Mesenchymal stem cell (in vitro differentiated cells and primary cell): ENCODE data around the gene MYO19.

Experiments used
- DNase-seq: peaks from one replicate; pipeline ENCODE4 v3.0.0-alpha.2; 2013
- H2AFZ ChIP-seq: one replicate; pipeline ENCODE4 v1.6.1; 2013; ENCODE audit warnings: low read depth, mild to moderate bottlenecking, control low read depth, inconsistent platforms, low read length, moderate library complexity
- H2AK5ac ChIP-seq: 2 replicates; pipeline ENCODE4 v1.6.1; 2013; ENCODE audit warnings: low read length, moderate library complexity, mild to moderate bottlenecking, inconsistent platforms; ENCODE audit not compliant: severe bottlenecking
- H2BK120ac ChIP-seq: one replicate; pipeline ENCODE4 v1.6.1; 2013; ENCODE audit warnings: low read depth, mild to moderate bottlenecking, inconsistent platforms, low read length, moderate library complexity
- H2BK12ac ChIP-seq, 2 experiments: one replicate each; pipeline ENCODE4 v1.6.1; 2013; ENCODE audit warnings: inconsistent platforms in 2 of 2, low read length in 2 of 2, mild to moderate bottlenecking in 2 of 2, moderate library complexity in 2 of 2, control low read depth in 1 of 2
- H2BK15ac ChIP-seq: one replicate; pipeline ENCODE4 v1.6.1; 2013; ENCODE audit warnings: mild to moderate bottlenecking, low read depth, inconsistent platforms; ENCODE audit not compliant: poor library complexity, severe bottlenecking
- H2BK5ac ChIP-seq: 2 replicates; pipeline ENCODE4 v1.6.1; 2013; ENCODE audit warnings: low read depth, mild to moderate bottlenecking, low read length, control low read depth, inconsistent platforms; ENCODE audit not compliant: poor library complexity, severe bottlenecking
- H3K14ac ChIP-seq, 2 experiments: one replicate each; pipeline ENCODE4 v1.6.1; 2013; ENCODE audit warnings: inconsistent platforms in 2 of 2, low read length in 2 of 2, control low read depth in 1 of 2, mild to moderate bottlenecking in 1 of 2, moderate library complexity in 1 of 2
- H3K18ac ChIP-seq, 2 experiments: one replicate each; pipeline ENCODE4 v1.6.1; 2013; ENCODE audit warnings: inconsistent platforms in 2 of 2, low read length in 2 of 2, control low read depth in 1 of 2, low read depth in 1 of 2, mild to moderate bottlenecking in 1 of 2
- H3K23ac ChIP-seq, 2 experiments: one replicate each; pipeline ENCODE4 v1.6.1; 2013; ENCODE audit warnings: inconsistent platforms in 2 of 2, low read length in 2 of 2, mild to moderate bottlenecking in 2 of 2, moderate library complexity in 2 of 2, control low read depth in 1 of 2
- H3K27ac ChIP-seq: 2 replicates; pipeline ENCODE4 v1.5.1; 2013; ENCODE audit warnings: mild to moderate bottlenecking, moderate library complexity, low read length, control low read depth, inconsistent platforms; ENCODE audit not compliant: poor library complexity, severe bottlenecking
- H3K27me3 ChIP-seq, 2 experiments: 2 replicates each; pipeline versions ENCODE4 v1.6.1 to v1.7.0; 2013; ENCODE audit warnings: low read length in 2 of 2, mild to moderate bottlenecking in 2 of 2, moderate library complexity in 2 of 2, control low read depth in 1 of 2, inconsistent platforms in 1 of 2; ENCODE audit not compliant: control insufficient read depth in 1 of 2, insufficient read depth in 1 of 2
- H3K36me3 ChIP-seq, 2 experiments: 2 replicates each; pipeline versions ENCODE4 v1.6.1 to v1.7.0; 2013; ENCODE audit warnings: low read length in 2 of 2, control low read depth in 1 of 2, inconsistent platforms in 1 of 2, low read depth in 1 of 2, mild to moderate bottlenecking in 1 of 2; ENCODE audit not compliant: insufficient read depth in 2 of 2, control insufficient read depth in 1 of 2
- H3K4ac ChIP-seq, 2 experiments: one replicate each; pipeline ENCODE4 v1.6.1; 2013; ENCODE audit warnings: inconsistent platforms in 2 of 2, low read length in 2 of 2, mild to moderate bottlenecking in 2 of 2, moderate library complexity in 2 of 2, control low read depth in 1 of 2, low read depth in 1 of 2
- H3K4me1 ChIP-seq: 2 replicates; pipeline ENCODE4 v1.6.1; 2013; ENCODE audit warnings: low read depth, low read length, control low read depth; ENCODE audit not compliant: control insufficient read depth, insufficient read depth
- H3K4me2 ChIP-seq: 2 replicates; pipeline ENCODE4 v1.6.1; 2013; ENCODE audit warnings: low read length, mild to moderate bottlenecking, inconsistent platforms; ENCODE audit not compliant: poor library complexity, severe bottlenecking
- H3K4me3 ChIP-seq, 2 experiments: 2 replicates each; pipeline versions ENCODE4 v1.5.1 to v1.7.0; 2013; ENCODE audit warnings: low read length in 2 of 2, mild to moderate bottlenecking in 2 of 2, control low read depth in 1 of 2, low read depth in 1 of 2; ENCODE audit not compliant: insufficient read depth in 1 of 2
- H3K79me1 ChIP-seq: replicated peaks from 2 replicates; pipeline ENCODE4 v1.6.1; 2013; ENCODE audit warnings: mild to moderate bottlenecking, control low read depth, low read length, inconsistent platforms; ENCODE audit not compliant: poor library complexity, severe bottlenecking
- H3K9ac ChIP-seq: 2 replicates; pipeline ENCODE4 v1.7.0; 2013; ENCODE audit warnings: mild to moderate bottlenecking, low read length, moderate library complexity
- H3K9me3 ChIP-seq: 2 replicates; pipeline ENCODE4 v1.7.0; 2013; ENCODE audit warnings: mild to moderate bottlenecking, low read length; ENCODE audit not compliant: control insufficient read depth
- H4K8ac ChIP-seq: one replicate; pipeline ENCODE4 v1.6.1; 2013; ENCODE audit warnings: inconsistent platforms, mild to moderate bottlenecking, low read length, moderate library complexity
- H4K91ac ChIP-seq: one replicate; pipeline ENCODE4 v1.6.1; 2013; ENCODE audit warnings: mild to moderate bottlenecking, low read length, inconsistent platforms
- WGBS: methylation state at CpG from one replicate; pipeline ENCODE4 v1.1.7; 2013; ENCODE audit warnings: mixed read lengths; 5-methylcytosine and 5-hydroxymethylcytosine counted together

The MYO19 gene

DNA sequence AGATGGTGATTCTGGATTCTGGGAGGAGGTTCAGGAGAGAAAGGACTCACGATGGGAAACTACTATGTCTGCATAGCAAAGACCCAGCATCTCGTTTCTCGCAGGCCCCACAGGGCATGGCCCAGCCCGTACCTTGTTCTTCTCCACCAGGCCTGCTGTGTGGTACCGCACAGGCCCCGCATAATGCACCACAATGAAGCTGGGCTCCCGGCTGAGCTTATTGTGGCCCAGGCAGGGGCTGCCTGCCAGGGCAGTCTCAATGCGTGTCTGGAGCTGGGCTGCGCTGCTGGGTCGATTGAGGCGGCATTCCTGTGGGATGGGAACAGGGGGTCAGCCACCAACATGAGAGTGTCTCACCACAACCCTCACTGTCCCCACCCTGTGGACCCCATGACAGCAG, 27.8 kb downstream of the MYO19 start:
- H2BK15ac ChIP-seq, result no peak overlapping the region
- no peak overlapping the region for H3K4me2 ChIP-seq
- H2BK12ac ChIP-seq, result no peak overlapping the region
- H3K9ac ChIP-seq, result no peak overlapping the region
- H3K4me3 ChIP-seq, result no peak overlapping the region
- no peaks in the 10 kb centered on the region for H3K27me3 ChIP-seq
- 96% methylated on average over 11 of the region's 11 CpGs for WGBS
- H3K23ac ChIP-seq, result no peak overlapping the region
- no peaks in the 10 kb centered on the region for H3K4me1 ChIP-seq
- H3K36me3 ChIP-seq, result peaks cover 83 to 98% of the 10 kb centered on the region in 2 experiments
- H3K14ac ChIP-seq, result no peak overlapping the region
- no peak overlapping the region for H2AK5ac ChIP-seq
- no peaks in the 10 kb centered on the region for H3K9me3 ChIP-seq
- no peak overlapping the region for H4K91ac ChIP-seq
- H3K18ac ChIP-seq, result no peak overlapping the region
- H2BK120ac ChIP-seq, result no peak overlapping the region
- no peak for DNase-seq
- peaks cover 3% of the 10 kb centered on the region for H3K79me1 ChIP-seq
- H3K27ac ChIP-seq, result no peak overlapping the region
- no peak overlapping the region for H3K4ac ChIP-seq
- no peak overlapping the region for H2BK5ac ChIP-seq
- H2AFZ ChIP-seq, result no peak overlapping the region
- H4K8ac ChIP-seq, result no peak overlapping the region

DNA sequence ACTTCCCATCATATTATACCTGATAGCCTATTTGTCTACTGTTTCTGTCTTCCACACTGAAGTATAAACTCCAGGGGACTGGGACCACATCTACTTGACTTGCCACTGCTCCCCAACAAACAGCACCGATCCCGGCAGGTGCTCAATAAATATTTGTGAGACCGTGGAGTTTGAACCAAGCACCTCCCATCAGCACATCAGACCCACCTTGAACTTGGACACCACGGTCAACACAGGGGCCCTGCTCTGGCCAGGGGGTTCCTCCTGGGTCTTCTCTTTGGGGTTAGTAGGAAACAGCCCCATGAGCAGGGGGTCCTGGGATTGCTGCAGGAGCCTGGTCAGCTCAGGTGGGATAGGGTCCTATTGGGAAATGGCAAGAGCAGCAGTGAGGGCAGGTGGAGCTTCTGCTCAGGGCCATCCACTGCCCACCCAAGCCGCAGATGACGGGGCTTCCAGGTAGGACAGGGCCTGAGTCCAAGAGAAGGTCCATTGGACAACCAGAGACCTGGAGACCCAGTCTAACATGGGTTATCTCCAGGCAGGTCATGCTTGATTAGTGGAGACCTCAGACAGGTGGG, 28.3 kb downstream of the MYO19 start:
- Histone ChIP-seq H3K4ac (no peak overlapping the region), H3K9me3 (no peaks in the 10 kb centered on the region), H3K18ac (no peak overlapping the region), H3K36me3 (peaks cover 83 to 98% of the 10 kb centered on the region in 2 experiments), H4K8ac (no peak overlapping the region), H2BK12ac (no peak overlapping the region), H3K4me2 (no peak overlapping the region), H4K91ac (no peak overlapping the region), H3K23ac (no peak overlapping the region), H2BK15ac (no peak overlapping the region), H3K27ac (no peak overlapping the region), H3K14ac (no peak overlapping the region), H3K9ac (no peak overlapping the region), H3K79me1 (peaks cover 1% of the 10 kb centered on the region), H2AK5ac (no peak overlapping the region), H2BK5ac (no peak overlapping the region), H3K4me3 (no peak overlapping the region), H2BK120ac (no peak overlapping the region), H3K4me1 (peaks cover 1% of the 10 kb centered on the region), H2AFZ (no peak overlapping the region), H3K27me3 (no peaks in the 10 kb centered on the region)
- WGBS, result 88% methylated on average over 6 of the region's 6 CpGs
- no peak for DNase-seq

DNA sequence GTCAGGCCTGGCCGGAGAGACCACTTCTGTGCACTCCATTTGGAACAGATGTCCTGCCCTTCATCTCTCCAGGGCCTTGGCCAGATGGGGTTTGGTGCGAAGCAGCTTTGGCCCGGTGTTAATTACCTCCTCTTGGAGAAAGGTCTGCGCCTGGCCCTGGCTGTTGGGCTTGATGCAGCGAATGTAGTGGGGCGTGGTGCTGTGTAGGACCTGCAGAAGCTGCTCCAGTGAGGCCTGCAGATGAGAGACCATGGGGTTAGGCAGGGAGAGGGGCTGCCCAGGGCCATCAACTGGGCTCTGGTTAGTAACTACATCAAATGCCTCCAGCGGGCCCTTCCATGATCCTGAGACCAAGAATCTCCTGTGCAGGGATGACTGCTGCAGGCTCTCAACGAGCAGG, 29.5 kb downstream of the MYO19 start:
- Histone ChIP-seq H3K9me3 (no peaks in the 10 kb centered on the region), H3K4me3 (no peak overlapping the region), H3K27me3 (no peaks in the 10 kb centered on the region), H3K18ac (no peak overlapping the region), H2BK15ac (no peak overlapping the region), H4K8ac (no peak overlapping the region), H3K36me3 (peaks cover 82 to 98% of the 10 kb centered on the region in 2 experiments), H2AK5ac (no peak overlapping the region), H2BK12ac (no peak overlapping the region), H3K4me2 (no peak overlapping the region), H3K27ac (no peak overlapping the region), H2AFZ (no peak overlapping the region), H3K9ac (no peak overlapping the region), H3K79me1 (peaks cover 3% of the 10 kb centered on the region), H4K91ac (no peak overlapping the region), H3K14ac (no peak overlapping the region), H2BK120ac (no peak overlapping the region), H3K4me1 (peaks cover 9% of the 10 kb centered on the region), H2BK5ac (no peak overlapping the region), H3K4ac (no peak overlapping the region), H3K23ac (no peak overlapping the region)
- WGBS, result 98% methylated on average over 8 of the region's 8 CpGs
- no peak for DNase-seq

DNA sequence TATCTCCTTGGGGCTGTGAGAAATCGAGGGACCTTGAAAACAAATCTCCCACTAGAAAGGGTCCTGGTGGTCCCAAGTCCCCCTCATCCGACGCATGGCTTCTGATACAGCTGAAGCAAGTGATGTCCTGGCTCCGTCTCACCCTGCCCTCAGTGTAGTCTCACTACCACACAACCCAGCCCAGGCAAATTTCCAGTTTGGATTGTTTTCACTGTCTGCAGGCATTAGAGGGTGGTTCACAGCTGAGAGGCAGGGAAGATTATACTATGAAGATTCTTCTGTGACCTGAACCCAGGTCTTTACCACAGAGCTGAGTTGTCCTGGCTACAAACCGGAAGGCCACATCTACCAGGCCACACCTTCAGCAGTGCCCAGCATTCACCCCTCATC, 30.5 kb downstream of the MYO19 start:
- Histone ChIP-seq H3K4ac (no peak overlapping the region), H3K18ac (no peak overlapping the region), H2BK12ac (no peak overlapping the region), H2BK120ac (no peak overlapping the region), H2AK5ac (no peak overlapping the region), H3K27ac (no peak overlapping the region), H3K4me1 (peaks cover 9% of the 10 kb centered on the region), H3K79me1 (peaks cover 3% of the 10 kb centered on the region), H3K4me3 (no peak overlapping the region), H3K9ac (no peak overlapping the region), H3K9me3 (no peaks in the 10 kb centered on the region), H4K91ac (no peak overlapping the region), H3K14ac (no peak overlapping the region), H3K4me2 (no peak overlapping the region), H3K36me3 (peaks cover 76 to 93% of the 10 kb centered on the region in 2 experiments), H3K27me3 (no peaks in the 10 kb centered on the region), H2BK15ac (no peak overlapping the region), H2AFZ (no peak overlapping the region), H4K8ac (no peak overlapping the region), H2BK5ac (no peak overlapping the region), H3K23ac (no peak overlapping the region)
- DNase-seq, result no peak
- WGBS, result 96% methylated on average over 3 of the region's 5 CpGs
